AML-193 (cell line): Measurements from ENCODE around the gene ACADS.

Experiments used
- DNase-seq, 2 experiments: peaks; one replicate each; lab custom pipeline; 2025; lab: John Stamatoyannopoulos, UW

Gene ACADS

GRCh38 chr12:120700886-120701285 lies 24.7 kb upstream of the ACADS start:
- no peak for DNase-seq

DNA sequence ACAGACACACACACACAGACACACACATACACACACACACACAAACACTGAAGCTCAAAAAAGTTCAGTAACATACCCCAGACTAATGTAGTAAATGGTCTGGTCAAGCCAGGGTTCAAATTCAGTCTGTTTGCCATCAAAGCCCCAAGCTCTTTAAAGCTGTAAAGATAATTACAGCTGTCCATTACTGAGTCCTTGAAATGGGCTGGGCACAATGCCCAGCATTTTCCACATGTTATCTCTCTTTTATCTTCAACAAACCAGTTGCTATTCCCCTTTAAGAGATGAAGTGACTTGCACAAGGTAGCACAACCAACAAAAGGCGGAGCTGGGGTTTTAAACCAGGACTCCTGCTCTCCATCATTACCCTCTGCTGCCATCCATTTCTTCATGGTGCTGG lies 23.0 kb upstream of the ACADS start:
- DNase-seq: no peak

DNA sequence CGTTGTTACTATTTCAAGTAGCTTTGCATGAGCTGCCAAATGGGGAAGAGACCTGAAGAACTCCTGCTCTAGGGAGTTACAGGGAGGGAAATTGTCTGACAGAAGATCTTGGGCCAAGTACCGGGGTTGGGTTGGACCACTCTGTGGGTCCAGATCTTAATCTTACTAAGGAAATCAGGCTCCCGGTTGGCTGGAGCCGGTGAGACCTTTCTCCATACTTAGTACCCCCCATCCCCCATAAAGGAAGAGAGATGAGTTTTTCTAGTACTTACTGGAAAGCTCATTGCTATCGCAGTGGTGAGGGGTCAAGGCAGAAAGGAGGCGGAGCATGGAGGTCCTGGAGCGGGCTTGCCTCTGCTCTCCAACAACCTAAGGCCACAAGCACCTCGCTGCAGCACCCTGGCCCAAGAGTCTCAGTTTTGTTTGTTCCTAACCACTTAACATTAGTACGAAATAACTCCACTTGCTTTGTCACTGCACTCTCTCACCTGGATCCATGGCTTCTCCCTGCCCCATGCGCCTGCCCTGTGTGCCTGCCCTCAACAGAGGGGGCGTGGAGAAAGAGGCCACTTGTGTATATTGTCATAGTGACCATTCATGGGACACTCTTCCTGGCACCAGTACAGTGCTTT lies 22.2 kb upstream of the ACADS start:
- no peak for DNase-seq

DNA sequence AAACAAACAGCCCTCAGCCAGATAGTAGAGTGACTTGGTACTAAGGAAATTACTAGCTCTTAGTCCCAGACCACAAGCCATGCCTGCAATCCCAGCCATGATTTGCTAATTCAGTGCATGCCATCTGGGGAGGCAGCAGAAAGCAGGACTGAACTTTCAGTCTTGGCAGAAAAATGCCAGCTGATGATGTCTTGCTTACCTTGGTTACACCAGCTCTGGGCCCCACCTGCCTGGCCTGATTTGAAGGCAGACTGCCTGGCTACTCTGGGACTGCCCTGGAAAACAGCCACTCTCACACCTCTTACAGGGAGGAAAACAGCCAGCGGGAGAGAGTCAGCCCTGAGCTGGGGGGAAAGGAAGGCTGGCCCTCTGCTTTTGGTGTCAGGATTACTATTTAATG lies 20.0 kb upstream of the ACADS start:
- no peak for DNase-seq

GRCh38 chr12:120706029-120706428 lies 19.6 kb upstream of the ACADS start:
- no peak for DNase-seq

DNA sequence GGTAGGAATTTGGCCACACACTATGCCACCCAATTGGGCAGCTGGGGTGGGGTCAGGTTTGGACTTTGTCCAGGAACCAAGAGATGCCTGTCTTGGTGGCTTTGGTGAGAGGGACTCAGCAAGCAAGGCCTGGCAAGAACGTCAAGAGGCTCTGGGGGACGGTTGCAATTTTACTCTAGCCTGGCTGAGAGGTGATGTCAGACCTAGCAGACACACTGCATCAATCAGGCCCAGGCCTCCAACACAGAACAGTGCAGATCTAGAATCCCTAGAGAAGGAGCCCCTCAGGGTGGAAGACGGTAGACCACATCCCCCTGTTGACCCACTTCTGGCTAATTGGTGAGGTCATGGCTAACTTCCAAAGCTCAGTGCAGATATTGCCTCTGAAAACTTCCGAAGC lies 17.0 kb upstream of the ACADS start:
- DNase-seq: no peak

DNA sequence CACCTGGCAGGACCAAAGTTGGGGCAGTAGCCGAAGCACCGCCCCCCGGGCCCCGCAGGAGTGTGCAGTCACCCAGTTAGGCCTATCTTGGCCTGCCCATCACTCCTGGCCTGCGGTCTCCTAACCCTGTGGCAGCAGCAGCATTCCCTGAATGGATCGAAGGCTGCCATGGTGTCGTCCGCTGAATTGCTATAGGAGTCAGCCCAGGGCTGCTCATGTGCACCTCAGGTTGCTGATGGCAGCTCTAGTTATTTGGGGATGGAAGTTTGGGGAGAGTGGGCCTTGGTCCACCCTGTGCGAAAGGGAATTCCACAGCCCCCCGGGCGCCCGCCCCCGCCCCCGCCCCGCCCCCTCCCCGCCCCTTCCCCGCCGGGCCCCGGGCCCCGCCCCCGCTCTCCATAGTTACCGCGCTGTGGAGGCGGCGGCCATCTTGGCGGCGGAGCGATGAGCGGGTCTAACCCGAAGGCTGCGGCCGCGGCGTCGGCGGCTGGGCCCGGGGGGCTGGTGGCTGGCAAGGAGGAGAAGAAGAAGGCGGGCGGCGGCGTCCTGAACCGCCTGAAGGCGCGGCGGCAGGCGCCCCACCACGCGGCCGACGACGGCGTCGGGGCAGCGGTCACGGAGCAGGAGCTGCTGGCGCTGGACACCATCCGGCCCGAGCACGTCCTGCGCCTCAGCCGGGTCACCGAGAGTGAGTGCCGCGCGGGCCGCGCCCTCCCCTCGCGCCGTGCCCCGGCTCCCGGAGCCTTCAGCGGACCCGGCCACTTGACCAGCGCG lies 15.4 kb upstream of the ACADS start, which contains the start of gene UNC119B:
Gene UNC119B (plus strand): TSS at position 428 of the 774 bp plus-strand sequence. CDS start 17 bp downstream, at position 445.
- DNase-seq: peak; percentile 22 to 27

DNA sequence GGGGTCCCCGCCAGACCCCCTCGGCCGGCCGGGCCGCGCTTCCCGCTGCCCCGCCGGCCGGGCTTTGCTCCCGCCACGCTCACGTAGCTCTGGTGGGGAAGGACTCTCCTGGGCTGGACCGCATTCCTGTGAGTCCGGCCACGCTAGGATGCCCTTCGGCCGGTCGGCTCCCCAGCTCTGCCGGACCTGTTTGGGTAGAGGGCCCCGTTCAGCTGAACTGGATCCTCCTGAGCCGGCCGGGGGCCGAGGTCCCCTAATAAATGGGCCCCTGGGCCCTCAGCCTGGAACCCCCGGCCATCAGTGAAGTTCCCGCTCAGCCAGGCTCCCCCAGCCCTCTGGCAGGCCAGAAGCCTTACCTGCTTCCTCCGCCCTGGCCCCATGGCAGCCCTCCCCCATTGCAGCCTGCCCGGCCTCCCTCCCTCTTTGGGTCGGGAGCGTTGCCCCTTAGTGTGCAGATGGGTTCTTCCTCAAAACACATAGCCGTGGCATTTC lies 14.8 kb upstream of the ACADS start:
- DNase-seq: no peak

- DNase-seq: no peak
These were observed 14.2 kb upstream of the ACADS start for GRCh38 chr12:120711411-120711810.

GRCh38 chr12:120712610-120713009 lies 13.0 kb upstream of the ACADS start:
- DNase-seq: no peak

- DNase-seq: peak; percentile 82 to 85
These were observed 11.7 kb upstream of the ACADS start for GRCh38 chr12:120713861-120714482.

- no peak for DNase-seq
These were observed 7.6 kb upstream of the ACADS start for GRCh38 chr12:120718055-120718454.

GRCh38 chr12:120719072-120719471 lies 6.6 kb upstream of the ACADS start:
- no peak for DNase-seq

DNA sequence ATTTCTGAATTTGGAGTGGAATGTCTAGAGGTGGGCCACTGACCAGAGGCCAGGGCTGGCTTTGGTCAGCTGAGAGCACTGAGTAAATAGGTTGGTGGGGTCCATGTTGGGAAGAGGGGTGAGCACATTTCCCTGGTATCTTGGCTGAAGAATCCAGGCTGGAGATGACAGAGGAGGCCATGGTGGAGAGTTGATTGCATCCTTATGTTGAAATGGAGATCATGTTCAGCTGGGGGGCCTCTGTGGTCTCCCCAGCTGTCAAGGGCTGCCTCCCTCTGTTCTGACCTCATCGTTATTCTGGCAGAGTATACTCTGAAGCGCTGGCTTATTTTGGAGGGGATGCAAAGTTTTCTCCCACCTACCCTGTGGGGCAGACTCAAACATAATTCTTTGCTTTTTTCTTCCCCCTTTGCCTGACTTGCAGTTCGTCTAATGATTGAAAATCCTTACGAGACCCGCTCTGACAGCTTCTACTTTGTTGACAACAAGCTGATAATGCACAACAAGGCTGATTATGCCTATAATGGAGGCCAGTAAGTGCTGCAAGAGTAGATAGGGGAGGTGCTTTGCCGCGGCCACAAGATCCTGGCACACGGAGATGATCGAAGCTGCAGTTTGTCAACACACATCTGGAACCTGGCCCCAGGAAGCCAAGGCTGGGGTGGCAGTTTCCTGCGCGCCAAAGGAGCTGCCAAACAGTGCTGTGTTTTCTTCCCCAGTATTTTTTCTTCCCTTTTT lies 6.0 kb upstream of the ACADS start:
- no peak for DNase-seq

GRCh38 chr12:120720234-120720986 lies 5.2 kb upstream of the ACADS start:
- DNase-seq: peak; percentile 38 to 39

GRCh38 chr12:120720987-120721801 lies 4.4 kb upstream of the ACADS start:
- DNase-seq: no peak

DNA sequence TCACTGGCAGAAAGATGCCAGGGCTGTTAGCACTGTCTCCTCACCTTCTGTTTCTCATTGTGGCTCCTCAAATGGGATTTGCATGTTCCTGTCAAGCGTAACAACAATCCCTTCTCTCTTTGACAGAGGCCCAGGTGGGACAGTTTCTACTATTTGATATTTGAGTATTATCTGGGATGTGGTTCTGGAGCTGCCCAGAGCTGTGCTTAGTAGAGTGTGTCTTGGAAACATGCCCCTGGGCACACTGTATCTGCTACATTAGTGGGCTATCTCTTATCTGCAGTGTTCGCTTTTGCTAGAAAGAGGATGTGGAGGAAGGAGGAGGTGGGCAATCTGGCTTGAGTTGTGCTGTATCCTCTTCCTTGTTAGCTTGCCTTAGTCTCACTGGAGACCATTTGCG lies 3.8 kb upstream of the ACADS start:
- no peak for DNase-seq

- no peak for DNase-seq
These were observed 2.8 kb upstream of the ACADS start for GRCh38 chr12:120722784-120723183.

GRCh38 chr12:120724720-120725119 lies 906 bp upstream of the ACADS start:
- DNase-seq: no peak

DNA sequence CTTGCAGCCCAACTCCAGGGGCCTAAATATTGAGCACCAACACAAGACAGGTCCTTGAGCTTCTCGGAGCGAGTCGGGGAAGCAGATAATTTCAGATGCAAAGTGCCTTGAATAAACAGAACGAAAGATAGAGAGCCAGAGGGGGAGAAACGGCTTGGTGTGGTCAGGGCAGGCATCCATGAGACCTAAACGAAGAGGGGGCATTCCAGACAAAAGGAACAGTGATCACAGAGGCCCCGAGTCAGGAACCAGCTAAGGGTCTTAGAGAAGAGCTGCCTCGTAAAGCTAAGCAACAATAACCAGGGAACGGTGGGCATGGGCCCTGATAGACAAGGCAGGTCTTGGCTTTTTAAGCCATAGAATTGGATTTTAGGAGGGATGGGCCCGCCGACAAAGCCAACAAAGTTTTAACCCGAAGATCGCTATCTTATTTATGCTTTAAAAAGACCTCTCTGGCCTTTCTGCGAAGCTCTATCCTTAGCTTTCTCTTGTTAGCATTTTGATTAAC lies 421 bp upstream of the ACADS start:
- DNase-seq: no peak

DNA sequence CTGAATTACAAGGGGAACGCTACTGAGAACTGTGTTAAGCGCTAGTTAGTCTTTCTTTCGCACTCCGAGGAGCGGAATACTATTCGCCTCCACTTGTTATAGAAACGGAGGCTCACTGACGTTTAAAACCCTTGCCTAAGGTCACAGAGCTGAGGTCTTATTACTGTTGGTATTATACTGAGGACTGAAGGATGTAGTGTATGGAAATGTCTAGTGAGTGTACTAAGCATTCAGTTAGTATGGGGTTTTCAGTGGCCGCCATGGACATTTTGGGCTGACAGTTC lies 826 bp downstream of the ACADS start:
- DNase-seq: no peak
